Loucy (cell line): ENCODE results near the gene TNKS1BP1.

ENCODE experiments used
- H2AFZ ChIP-seq: fragments of 200-600 bp; sonication (generic); 2 replicates; pipeline ENCODE4 v1.6.0; 2016; ENCODE audit warnings: antibody characterized with exemption, mild to moderate bottlenecking, low read length, moderate library complexity
- H3F3A ChIP-seq: fragments of 200-600 bp; 2 replicates; pipeline ENCODE4 v1.6.0; 2016; ENCODE audit warnings: antibody characterized with exemption, low read depth, mild to moderate bottlenecking
- H3K27me3 ChIP-seq: fragments of 200-600 bp; sonication (generic); 2 replicates; pipeline ENCODE4 v1.6.1; 2014; ENCODE audit warnings: low read length, mild to moderate bottlenecking; ENCODE audit not compliant: insufficient read depth, poor library complexity, severe bottlenecking
- H3K36me3 ChIP-seq: fragments of 200-600 bp; sonication (generic); 2 replicates; pipeline ENCODE4 v1.6.1; 2016; ENCODE audit warnings: low read length; ENCODE audit not compliant: insufficient read depth
- H3K4me1 ChIP-seq: fragments of 200-600 bp; sonication (generic); 2 replicates; pipeline ENCODE4 v1.5.1; 2014; ENCODE audit warnings: low read length, mild to moderate bottlenecking; ENCODE audit not compliant: insufficient read depth, poor library complexity, severe bottlenecking
- H3K4me2 ChIP-seq: fragments of 200-600 bp; sonication (generic); 2 replicates; pipeline ENCODE4 v1.6.0; 2014; ENCODE audit warnings: antibody characterized with exemption, low read length, low read depth, mild to moderate bottlenecking; ENCODE audit not compliant: poor library complexity, severe bottlenecking
- H3K4me3 ChIP-seq: fragments of 200-600 bp; sonication (generic); 2 replicates; pipeline ENCODE4 v1.5.1; 2014; ENCODE audit warnings: low read length, mild to moderate bottlenecking, mixed read lengths; ENCODE audit not compliant: poor library complexity, severe bottlenecking
- H3K79me2 ChIP-seq: fragments of 200-600 bp; sonication (generic); 2 replicates; pipeline ENCODE4 v1.6.1; 2014; ENCODE audit warnings: low read length; ENCODE audit not compliant: insufficient read depth
- H3K9ac ChIP-seq: fragments of 200-600 bp; sonication (generic); 2 replicates; pipeline ENCODE4 v1.6.0; 2014; ENCODE audit warnings: mild to moderate bottlenecking, low read depth, low read length, moderate library complexity; ENCODE audit not compliant: poor library complexity, severe bottlenecking
- H3K9me2 ChIP-seq: fragments of 200-600 bp; sonication (generic); replicated peaks from 2 replicates; pipeline ENCODE4 v1.6.1; 2016; ENCODE audit warnings: low read depth, low read length, mixed read lengths
- H3K9me3 ChIP-seq: fragments of 200-600 bp; sonication (generic); 2 replicates; pipeline ENCODE4 v1.6.1; 2014; ENCODE audit warnings: mild to moderate bottlenecking, antibody characterized with exemption, low read length, low read depth; ENCODE audit not compliant: insufficient read depth
- H4K20me1 ChIP-seq: fragments of 200-600 bp; sonication (generic); 2 replicates; pipeline ENCODE4 v1.6.0; 2014; ENCODE audit warnings: antibody characterized with exemption, low read length, mild to moderate bottlenecking; ENCODE audit not compliant: insufficient read depth, poor library complexity, severe bottlenecking
- EZH2phosphoT487 ChIP-seq: fragments of 200-600 bp; IDR thresholded peaks from 2 replicates; pipeline ENCODE4 v1.6.1; 2018; ENCODE audit warnings: antibody characterized with exemption, mild to moderate bottlenecking, moderate library complexity, borderline replicate concordance
- TF ChIP-seq, protein P1 (sequence below): fragments of 200-600 bp; sonication (generic); conservative IDR thresholded peaks from 2 replicates; pipeline ENCODE4 v1.5.1; 2014; ENCODE audit warnings: mild to moderate bottlenecking, antibody characterized with exemption, low read length

Gene TNKS1BP1

DNA sequence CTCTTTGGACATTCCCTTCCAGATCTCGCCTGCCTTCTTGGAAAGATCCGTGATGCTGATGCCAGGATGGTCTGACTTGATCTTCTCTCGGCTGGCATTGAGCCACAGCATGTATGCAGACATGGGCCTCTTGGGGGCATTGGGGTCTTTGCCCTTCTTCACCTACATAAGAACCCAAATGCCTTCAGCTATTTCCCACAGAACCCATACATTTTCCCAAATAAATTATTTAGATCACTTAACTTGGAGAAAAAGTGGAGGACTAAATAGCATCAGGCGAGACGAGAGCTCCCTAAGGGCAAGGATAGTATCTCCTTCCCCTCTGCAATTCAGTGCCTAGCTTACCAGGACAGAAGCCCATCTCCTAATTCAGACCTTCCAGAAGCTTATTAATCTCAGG lies 3.0 kb upstream of the TNKS1BP1 start:
- H3K79me2 ChIP-seq, result peaks cover 29% of the 10 kb centered on the region; the same call in 1 of the 2 replicates
- H3K27me3 ChIP-seq, result no peaks in the 10 kb centered on the region
- no peak overlapping the region for H2AFZ ChIP-seq
- no peak overlapping the region for H3K9ac ChIP-seq
- no peaks in the 10 kb centered on the region for H3F3A ChIP-seq
- no peaks in the 10 kb centered on the region for H3K9me3 ChIP-seq
- H3K4me2 ChIP-seq, result no peak overlapping the region
- peaks cover 67% of the 10 kb centered on the region; the same call in 1 of the 2 replicates for H3K36me3 ChIP-seq
- no peaks in the 10 kb centered on the region for H3K9me2 ChIP-seq
- no peak for TF ChIP-seq EZH2phosphoT487
- TF ChIP-seq, protein P1, sequence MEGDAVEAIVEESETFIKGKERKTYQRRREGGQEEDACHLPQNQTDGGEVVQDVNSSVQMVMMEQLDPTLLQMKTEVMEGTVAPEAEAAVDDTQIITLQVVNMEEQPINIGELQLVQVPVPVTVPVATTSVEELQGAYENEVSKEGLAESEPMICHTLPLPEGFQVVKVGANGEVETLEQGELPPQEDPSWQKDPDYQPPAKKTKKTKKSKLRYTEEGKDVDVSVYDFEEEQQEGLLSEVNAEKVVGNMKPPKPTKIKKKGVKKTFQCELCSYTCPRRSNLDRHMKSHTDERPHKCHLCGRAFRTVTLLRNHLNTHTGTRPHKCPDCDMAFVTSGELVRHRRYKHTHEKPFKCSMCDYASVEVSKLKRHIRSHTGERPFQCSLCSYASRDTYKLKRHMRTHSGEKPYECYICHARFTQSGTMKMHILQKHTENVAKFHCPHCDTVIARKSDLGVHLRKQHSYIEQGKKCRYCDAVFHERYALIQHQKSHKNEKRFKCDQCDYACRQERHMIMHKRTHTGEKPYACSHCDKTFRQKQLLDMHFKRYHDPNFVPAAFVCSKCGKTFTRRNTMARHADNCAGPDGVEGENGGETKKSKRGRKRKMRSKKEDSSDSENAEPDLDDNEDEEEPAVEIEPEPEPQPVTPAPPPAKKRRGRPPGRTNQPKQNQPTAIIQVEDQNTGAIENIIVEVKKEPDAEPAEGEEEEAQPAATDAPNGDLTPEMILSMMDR, result no peak
- peaks cover 3% of the 10 kb centered on the region for H4K20me1 ChIP-seq
- peaks cover 24% of the 10 kb centered on the region for H3K4me1 ChIP-seq
- H3K4me3 ChIP-seq, result no peak overlapping the region

DNA sequence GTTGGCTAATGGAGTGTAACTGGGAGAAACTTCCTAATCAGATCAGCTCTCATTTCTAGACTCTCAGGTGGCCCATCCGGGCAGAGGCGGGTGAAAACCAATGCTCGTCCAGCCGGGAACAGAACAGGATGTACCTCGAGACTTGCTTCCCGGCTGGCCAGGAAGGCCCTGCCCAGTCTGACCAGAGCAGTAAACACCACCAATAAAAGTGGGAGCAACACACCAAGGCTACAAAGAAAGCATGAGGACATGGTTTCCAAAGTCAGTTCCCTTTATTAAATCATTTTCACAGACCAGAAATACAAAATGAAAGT lies 940 bp upstream of the TNKS1BP1 start:
- Histone ChIP-seq H3K9me3 (no peaks in the 10 kb centered on the region), H4K20me1 (peaks cover 5% of the 10 kb centered on the region), H3K36me3 (peaks cover 47% of the 10 kb centered on the region; the same call in 1 of the 2 replicates), H3F3A (no peaks in the 10 kb centered on the region), H2AFZ (no peak overlapping the region), H3K9me2 (no peaks in the 10 kb centered on the region), H3K4me1 (peaks cover 33% of the 10 kb centered on the region), H3K9ac (peak overlapping the region; percentile 84), H3K4me3 (peak overlapping the region; percentile 79), H3K79me2 (peaks cover 13% of the 10 kb centered on the region; the same call in 1 of the 2 replicates), H3K4me2 (peak overlapping the region; percentile 88), H3K27me3 (no peaks in the 10 kb centered on the region)
- TF ChIP-seq EZH2phosphoT487, result no peak
- TF ChIP-seq, protein P1, result no peak

DNA sequence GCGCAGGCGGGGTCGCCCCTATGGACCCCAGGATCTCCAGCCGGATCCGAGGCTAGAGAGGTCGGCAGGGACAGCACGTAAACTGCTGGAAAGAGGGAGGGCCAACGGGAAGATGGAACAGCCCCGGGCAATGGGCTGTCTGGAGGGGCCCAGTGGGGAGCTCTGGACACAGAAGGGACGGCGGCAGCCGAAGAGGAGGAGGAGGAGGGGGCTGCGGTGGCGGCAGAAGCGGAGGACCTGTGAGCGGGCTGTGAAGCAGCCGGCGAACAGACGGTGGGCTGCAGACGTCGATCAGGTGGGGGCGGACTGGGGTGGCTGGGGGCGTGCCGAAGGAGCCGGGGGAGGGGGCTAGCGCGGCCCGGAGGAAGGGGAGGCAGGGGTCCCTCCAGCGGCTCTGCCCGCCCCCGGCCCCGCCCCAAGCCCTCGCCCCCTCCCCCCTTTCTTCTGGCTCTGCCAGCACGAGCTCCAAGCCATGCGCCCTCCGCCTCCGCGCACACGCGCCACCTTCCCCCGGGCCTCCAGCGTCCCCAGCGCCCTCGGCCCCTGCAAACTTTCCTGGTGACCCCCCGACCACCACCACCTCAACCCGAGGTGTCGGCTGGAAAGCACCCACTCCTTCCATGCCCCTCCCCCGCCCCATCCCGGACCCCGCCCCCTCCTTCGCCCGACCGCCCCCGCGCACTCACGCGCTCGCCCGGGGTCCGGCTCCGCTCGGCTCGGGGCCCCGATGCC lies 432 bp downstream of the TNKS1BP1 start:
- Histone ChIP-seq H4K20me1 (peaks cover 5% of the 10 kb centered on the region), H3K79me2 (peaks cover 4% of the 10 kb centered on the region; the same call in 1 of the 2 replicates), H3K36me3 (peaks cover 33% of the 10 kb centered on the region; the same call in 1 of the 2 replicates), H3K9ac (peak overlapping the region; percentile 84), H3K4me3 (peak overlapping the region; percentile 79), H3K9me2 (no peaks in the 10 kb centered on the region), H3K27me3 (no peaks in the 10 kb centered on the region), H3K4me2 (peak overlapping the region; percentile 71), H3K9me3 (no peaks in the 10 kb centered on the region), H2AFZ (peak overlapping the region; percentile 74; the same call in 1 of the 2 replicates), H3K4me1 (peaks cover 33% of the 10 kb centered on the region), H3F3A (no peaks in the 10 kb centered on the region)
- TF ChIP-seq, protein P1, result no peak
- TF ChIP-seq EZH2phosphoT487, result no peak
